Measurements from ENCODE around the gene FAXDC2. TPM values are rescaled to one million over a fixed set of nuclear protein-coding genes. Genes with fewer than 3 reads are reported as not detected.

FAXDC2 gene
- total and polyA plus RNA-seq, 2 of the 13 experiments (the other 11 are each of a cell fraction or from before 2014, with no cell fraction given) = 4.7 to 58.8 TPM

- TF ChIP-seq MEIS2 (CRISPR knock-in tag; IDR thresholded peaks at IDR 0.05) (no peak), MLXIP (CRISPR knock-in tag; IDR thresholded peaks at IDR 0.05; ENCODE audit: borderline replicate concordance) (no peak), TRIM24 (CRISPR knock-in tag; IDR thresholded peaks at IDR 0.05) (no peak), RELA (CRISPR knock-in tag; IDR thresholded peaks at IDR 0.05) (no peak), FOXA3 (CRISPR knock-in tag; IDR thresholded peaks at IDR 0.05) (no peak), ZNF101 (CRISPR knock-in tag; IDR thresholded peaks at IDR 0.05; ENCODE audit: borderline replicate concordance, low read depth) (no peak), PHF8 (CRISPR knock-in tag; IDR thresholded peaks at IDR 0.05) (no peak), NR2F2 (IDR thresholded peaks at IDR 0.05; ENCODE audit: borderline replicate concordance, low read depth) (0 out of 2 replicates have a peak, but pooled peaks have one; percentile 27), CSRNP2 (CRISPR knock-in tag; conservative IDR thresholded peaks at IDR 0.05; ENCODE audit: low read depth) (no peak), ELF1 (CRISPR knock-in tag; IDR thresholded peaks at IDR 0.05) (no peak), ZNF564 (CRISPR knock-in tag; IDR thresholded peaks at IDR 0.05) (no peak), SIX4 (CRISPR knock-in tag; IDR thresholded peaks at IDR 0.05) (0 out of 2 replicates have a peak, but pooled peaks have one; percentile 52), ZNF331 (CRISPR knock-in tag; IDR thresholded peaks at IDR 0.05) (0 out of 2 replicates have a peak, but pooled peaks have one; percentile 13), ZNF781 (CRISPR knock-in tag; IDR thresholded peaks at IDR 0.05; ENCODE audit: borderline replicate concordance, not compliant biosample characterization) (no peak), TBL1XR1 (IDR thresholded peaks at IDR 0.05; ENCODE audit: borderline replicate concordance, low read length, partially characterized antibody) (peak; percentile 64), ZIK1 (CRISPR knock-in tag; IDR thresholded peaks at IDR 0.05; ENCODE audit: borderline replicate concordance, low read depth) (no peak), CTCF (CRISPR knock-in tag; IDR thresholded peaks at IDR 0.05) (no peak), NCOR1 (IDR thresholded peaks at IDR 0.05; ENCODE audit: borderline replicate concordance, low read length) (peak; percentile 55; the same call in 1 of the 2 replicates), SKI (IDR thresholded peaks at IDR 0.05; ENCODE audit: partially characterized antibody) (peak; percentile 58), ZNF558 (CRISPR knock-in tag; IDR thresholded peaks at IDR 0.05; ENCODE audit: borderline replicate concordance) (no peak), ELF4 (CRISPR knock-in tag; IDR thresholded peaks at IDR 0.05; ENCODE audit: borderline replicate concordance) (no peak), ZC3H13 (CRISPR knock-in tag; IDR thresholded peaks at IDR 0.05) (no peak), ZNF207 (IDR thresholded peaks at IDR 0.05; ENCODE audit: borderline replicate concordance) (no peak), ZFP91 (CRISPR knock-in tag; IDR thresholded peaks at IDR 0.05; ENCODE audit: borderline replicate concordance) (no peak)
These were observed 49.8 kb downstream of the FAXDC2 start (continued) for GRCh38 chr5:154800582-154800981.

Measured in HepG2 (cell line).